Measurements from ENCODE around the gene FAM47C.

- TF ChIP-seq, protein P1, sequence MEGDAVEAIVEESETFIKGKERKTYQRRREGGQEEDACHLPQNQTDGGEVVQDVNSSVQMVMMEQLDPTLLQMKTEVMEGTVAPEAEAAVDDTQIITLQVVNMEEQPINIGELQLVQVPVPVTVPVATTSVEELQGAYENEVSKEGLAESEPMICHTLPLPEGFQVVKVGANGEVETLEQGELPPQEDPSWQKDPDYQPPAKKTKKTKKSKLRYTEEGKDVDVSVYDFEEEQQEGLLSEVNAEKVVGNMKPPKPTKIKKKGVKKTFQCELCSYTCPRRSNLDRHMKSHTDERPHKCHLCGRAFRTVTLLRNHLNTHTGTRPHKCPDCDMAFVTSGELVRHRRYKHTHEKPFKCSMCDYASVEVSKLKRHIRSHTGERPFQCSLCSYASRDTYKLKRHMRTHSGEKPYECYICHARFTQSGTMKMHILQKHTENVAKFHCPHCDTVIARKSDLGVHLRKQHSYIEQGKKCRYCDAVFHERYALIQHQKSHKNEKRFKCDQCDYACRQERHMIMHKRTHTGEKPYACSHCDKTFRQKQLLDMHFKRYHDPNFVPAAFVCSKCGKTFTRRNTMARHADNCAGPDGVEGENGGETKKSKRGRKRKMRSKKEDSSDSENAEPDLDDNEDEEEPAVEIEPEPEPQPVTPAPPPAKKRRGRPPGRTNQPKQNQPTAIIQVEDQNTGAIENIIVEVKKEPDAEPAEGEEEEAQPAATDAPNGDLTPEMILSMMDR (IDR thresholded peaks at IDR 0.05; ENCODE audit: insufficient read depth, low read length, poor library complexity, severe bottlenecking) = no peak
- no peak for TF ChIP-seq EZH2phosphoT487 (conservative IDR thresholded peaks at IDR 0.05; ENCODE audit: low read length)
These were observed 8.0 kb upstream of the FAM47C start for GRCh38 chrX:37000140-37000539.
